ENCODE data around the gene JADE1. TPM values are rescaled to one million over a fixed set of nuclear protein-coding genes. Genes with fewer than 3 reads are reported as not detected.

The JADE1 gene
- polyA plus RNA-seq, 1 donor, result 24.7 TPM

DNA sequence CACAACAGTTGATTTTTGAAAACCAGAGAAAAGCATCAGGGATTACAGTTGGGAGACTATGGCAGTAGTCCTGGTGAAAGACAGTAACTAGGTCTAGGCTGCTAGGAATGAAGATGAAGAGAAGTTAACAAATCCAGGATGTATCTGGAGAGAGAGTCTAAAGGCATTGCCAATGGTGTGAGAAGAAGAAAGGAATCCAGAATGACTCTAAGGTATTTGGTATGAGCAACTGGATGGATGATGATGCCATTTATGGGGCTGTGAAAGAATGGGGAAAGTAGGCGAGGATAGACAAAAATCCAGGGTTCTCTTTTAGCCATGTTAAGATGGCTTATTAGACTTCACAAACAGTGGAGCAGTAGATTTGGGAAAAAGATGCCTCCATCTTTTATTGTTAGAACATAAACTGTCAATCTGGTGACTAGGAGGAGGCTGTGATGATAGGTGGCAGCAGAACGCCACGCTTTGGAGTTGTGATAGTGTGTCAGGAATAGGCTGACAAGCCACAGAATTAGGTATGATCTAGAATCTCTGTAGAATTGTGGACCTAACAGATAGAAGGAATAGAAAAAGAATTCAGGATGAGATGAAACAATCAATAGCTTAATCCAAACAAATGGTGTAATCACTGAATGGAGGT, 27.3 kb upstream of the JADE1 start:
- no peak overlapping the region for H3K27ac ChIP-seq (ENCODE audit: low read length)
- 90% methylated on average over 2 of the region's 3 CpGs for WGBS (ENCODE audit: insufficient coverage, low lambda C conversion rate)
- no peaks in the 10 kb centered on the region for H3K9me3 ChIP-seq (ENCODE audit: control insufficient read depth, low read depth, low read length)
- H3K4me3 ChIP-seq (ENCODE audit: low read length), result no peak overlapping the region
- H3K4me1 ChIP-seq (ENCODE audit: control insufficient read depth, insufficient read depth, low read length), result peaks cover 2% of the 10 kb centered on the region
- peak in 1 of 2 donors; percentile 29 for DNase-seq
- no peaks in the 10 kb centered on the region for H3K36me3 ChIP-seq (ENCODE audit: control insufficient read depth, insufficient read depth, low read length)
- H3K27me3 ChIP-seq (ENCODE audit: control insufficient read depth, insufficient read depth, low read length), result no peaks in the 10 kb centered on the region

DNA sequence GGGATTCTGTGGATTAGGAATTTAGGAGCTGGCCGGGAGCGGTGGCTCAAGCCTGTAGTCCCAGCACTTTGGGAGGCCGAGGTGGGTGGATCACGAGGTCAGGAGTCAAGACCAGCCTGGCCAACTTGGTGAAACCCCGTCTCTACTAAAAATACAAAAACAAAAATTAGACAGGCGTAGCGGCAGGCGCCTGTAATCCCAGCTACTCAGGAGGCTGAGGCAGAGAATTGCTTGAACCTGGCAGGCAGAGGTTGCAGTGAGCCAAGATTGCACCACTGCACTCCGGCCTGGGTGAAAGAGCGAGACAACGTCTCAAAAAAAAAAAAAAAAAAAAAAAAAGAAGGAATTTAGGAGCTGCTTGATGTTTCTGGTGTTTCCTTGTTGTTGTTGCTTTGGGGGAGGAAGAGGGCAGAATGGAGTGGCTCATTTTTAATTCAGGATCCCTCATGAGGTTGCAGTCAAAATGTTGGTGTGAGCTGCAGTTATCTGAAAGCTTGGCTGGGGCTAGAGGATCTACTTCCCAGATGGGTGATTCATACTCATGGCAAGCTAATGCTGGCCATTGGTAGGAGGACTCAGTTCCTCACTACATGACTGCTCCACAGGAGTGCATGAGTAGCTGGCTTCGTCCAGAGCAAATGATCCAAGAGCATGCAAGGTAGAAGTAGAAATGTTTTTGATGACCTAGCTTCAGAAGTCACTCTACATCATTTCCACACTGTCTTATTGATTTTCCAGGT, 26.5 kb upstream of the JADE1 start:
- WGBS (ENCODE audit: insufficient coverage, low lambda C conversion rate), result no CpG with 5 or more reads among the region's 12 CpGs
- Histone ChIP-seq H3K9me3 (ENCODE audit: control insufficient read depth, low read depth, low read length) (no peaks in the 10 kb centered on the region), H3K27me3 (ENCODE audit: control insufficient read depth, insufficient read depth, low read length) (no peaks in the 10 kb centered on the region), H3K36me3 (ENCODE audit: control insufficient read depth, insufficient read depth, low read length) (no peaks in the 10 kb centered on the region), H3K4me3 (ENCODE audit: low read length) (no peak overlapping the region), H3K4me1 (ENCODE audit: control insufficient read depth, insufficient read depth, low read length) (no peaks in the 10 kb centered on the region), H3K27ac (ENCODE audit: low read length) (no peak overlapping the region)
- no peak for DNase-seq

DNA sequence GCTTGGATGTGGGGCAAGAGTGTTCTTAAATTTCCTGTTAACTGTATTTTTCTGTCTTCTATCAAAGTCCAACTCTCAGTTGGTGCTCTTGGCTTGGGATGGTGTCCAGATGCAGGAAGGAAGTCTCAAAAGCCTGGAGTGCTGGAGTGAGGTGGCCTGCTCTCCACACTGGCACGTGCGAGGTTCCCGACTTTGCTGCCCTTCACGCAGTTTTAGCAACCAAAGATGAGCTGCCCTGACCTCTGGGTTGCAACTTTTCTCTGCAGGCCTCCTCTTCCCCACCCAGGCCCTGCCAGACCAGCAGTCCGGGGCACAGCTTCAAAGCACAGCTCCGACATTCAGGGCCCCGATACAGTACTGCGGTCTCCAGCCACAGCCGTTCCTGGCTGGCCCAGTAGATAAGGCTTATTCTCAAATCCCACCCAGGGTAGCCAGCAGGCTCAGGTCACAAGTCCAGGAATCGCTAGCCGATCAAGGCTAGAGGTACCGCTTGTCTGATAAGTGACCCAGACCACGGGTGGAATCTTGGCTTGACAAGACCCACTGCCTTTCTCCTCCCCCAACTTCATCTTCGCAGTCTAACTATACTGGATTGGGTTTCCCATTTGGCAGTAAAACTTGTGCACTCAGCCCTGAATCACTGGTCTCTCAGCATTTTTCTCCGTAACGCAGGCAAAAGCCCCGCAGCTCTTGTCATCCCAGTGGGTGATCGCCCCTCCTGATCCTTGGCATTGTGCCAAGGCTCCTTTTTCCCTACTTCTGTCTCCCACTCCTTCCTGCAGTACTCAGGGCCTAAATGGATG, 21.8 kb upstream of the JADE1 start:
- Histone ChIP-seq H3K4me1 (ENCODE audit: control insufficient read depth, insufficient read depth, low read length) (no peaks in the 10 kb centered on the region), H3K9me3 (ENCODE audit: control insufficient read depth, low read depth, low read length) (no peaks in the 10 kb centered on the region), H3K27me3 (ENCODE audit: control insufficient read depth, insufficient read depth, low read length) (no peaks in the 10 kb centered on the region), H3K4me3 (ENCODE audit: low read length) (no peak overlapping the region), H3K27ac (ENCODE audit: low read length) (no peak overlapping the region), H3K36me3 (ENCODE audit: control insufficient read depth, insufficient read depth, low read length) (no peaks in the 10 kb centered on the region)
- DNase-seq, result no peak
- 100% methylated on average over 2 of the region's 18 CpGs for WGBS (ENCODE audit: insufficient coverage, low lambda C conversion rate)

DNA sequence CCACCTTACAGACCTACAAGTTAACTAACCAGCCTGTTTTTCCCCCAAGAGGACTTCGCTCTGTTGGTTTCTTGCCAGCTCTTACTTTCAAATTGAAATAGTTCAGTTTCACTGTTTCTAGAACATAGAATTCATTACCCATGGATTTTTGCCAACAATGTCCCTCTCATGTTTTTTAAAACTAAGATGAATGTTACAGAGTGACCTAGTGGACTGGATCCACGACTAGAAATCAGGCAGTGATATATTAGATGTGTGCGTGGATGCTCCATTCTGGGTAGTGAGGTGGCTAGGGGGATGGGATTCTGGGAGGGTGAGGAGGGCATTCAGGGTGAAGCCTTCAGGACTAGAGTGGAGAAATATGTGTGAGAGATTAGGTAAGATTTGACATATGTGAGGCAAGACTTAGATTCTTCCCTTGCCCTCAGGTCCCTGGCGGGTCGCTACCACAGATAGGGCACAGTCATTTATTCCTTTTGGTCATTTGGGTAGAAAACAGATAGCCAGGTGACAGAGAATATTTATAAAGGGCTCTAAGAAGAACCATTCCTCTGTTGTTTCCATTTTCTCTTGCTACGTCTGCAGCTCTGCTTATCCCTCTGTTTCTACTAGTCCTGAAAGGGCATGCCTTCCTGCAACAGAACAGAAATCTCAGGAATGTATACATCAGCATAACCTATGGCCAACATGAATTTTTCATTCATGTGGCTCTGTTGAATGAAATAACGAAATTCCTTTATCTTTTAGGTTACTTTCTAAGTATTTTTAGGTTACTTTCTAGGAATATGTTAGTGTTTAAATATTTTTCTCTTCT, 15.4 kb upstream of the JADE1 start:
- Histone ChIP-seq H3K4me1 (ENCODE audit: control insufficient read depth, insufficient read depth, low read length) (no peaks in the 10 kb centered on the region), H3K27me3 (ENCODE audit: control insufficient read depth, insufficient read depth, low read length) (no peaks in the 10 kb centered on the region), H3K36me3 (ENCODE audit: control insufficient read depth, insufficient read depth, low read length) (no peaks in the 10 kb centered on the region), H3K4me3 (ENCODE audit: low read length) (no peak overlapping the region), H3K27ac (ENCODE audit: low read length) (peak overlapping the region; percentile 0), H3K9me3 (ENCODE audit: control insufficient read depth, low read depth, low read length) (no peaks in the 10 kb centered on the region)
- 87% methylated on average over 3 of the region's 7 CpGs for WGBS (ENCODE audit: insufficient coverage, low lambda C conversion rate)
- no peak for DNase-seq

DNA sequence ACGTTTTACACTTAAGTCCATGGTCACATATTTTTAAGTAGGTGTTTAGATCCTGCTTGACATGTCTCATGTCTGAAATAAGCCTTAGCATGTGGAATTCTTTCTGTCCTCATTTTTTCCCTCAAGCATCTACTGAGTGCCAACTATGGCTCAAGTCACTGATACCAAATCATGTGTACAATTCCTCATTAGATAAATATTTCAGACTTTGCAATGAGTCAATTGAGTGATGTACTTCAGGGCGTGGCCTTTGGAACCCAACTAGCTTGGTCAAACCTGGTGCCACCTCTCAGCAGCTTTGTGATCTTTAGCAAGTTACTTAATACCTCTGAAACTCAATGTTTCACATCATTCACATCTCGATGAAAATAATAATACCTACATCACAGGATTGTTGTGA, 12.6 kb upstream of the JADE1 start:
- H3K27ac ChIP-seq (ENCODE audit: low read length), result no peak overlapping the region
- no peaks in the 10 kb centered on the region for H3K9me3 ChIP-seq (ENCODE audit: control insufficient read depth, low read depth, low read length)
- peaks cover 4% of the 10 kb centered on the region for H3K4me1 ChIP-seq (ENCODE audit: control insufficient read depth, insufficient read depth, low read length)
- no peaks in the 10 kb centered on the region for H3K36me3 ChIP-seq (ENCODE audit: control insufficient read depth, insufficient read depth, low read length)
- no peak for DNase-seq
- H3K27me3 ChIP-seq (ENCODE audit: control insufficient read depth, insufficient read depth, low read length), result no peaks in the 10 kb centered on the region
- 100% methylated on average over 2 of the region's 3 CpGs for WGBS (ENCODE audit: insufficient coverage, low lambda C conversion rate)
- H3K4me3 ChIP-seq (ENCODE audit: low read length), result no peak overlapping the region

DNA sequence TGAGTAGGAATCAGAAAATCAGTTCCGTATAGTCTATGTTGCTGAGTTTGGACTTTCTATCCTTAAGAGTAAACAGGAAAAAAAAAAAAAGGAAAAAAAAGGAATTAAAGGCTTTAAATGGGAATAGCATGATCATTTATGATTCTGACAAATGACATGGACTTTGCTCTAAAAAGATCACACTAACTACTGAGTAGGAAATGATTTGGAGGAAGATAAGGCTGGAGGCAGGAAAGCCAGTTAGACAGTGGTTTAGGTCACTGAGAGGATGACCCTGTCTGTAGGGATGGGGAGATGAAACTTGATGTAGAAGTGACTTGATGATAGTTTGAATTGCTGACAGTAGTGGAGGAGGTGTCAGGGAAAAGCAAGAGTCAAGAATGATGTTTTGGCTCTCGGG, 9.2 kb upstream of the JADE1 start:
- H3K4me1 ChIP-seq (ENCODE audit: control insufficient read depth, insufficient read depth, low read length), result peaks cover 10% of the 10 kb centered on the region
- WGBS (ENCODE audit: insufficient coverage, low lambda C conversion rate), result 42% methylated on average over 2 of the region's 2 CpGs
- peak; percentile 57 to 77 for DNase-seq
- no peaks in the 10 kb centered on the region for H3K27me3 ChIP-seq (ENCODE audit: control insufficient read depth, insufficient read depth, low read length)
- H3K36me3 ChIP-seq (ENCODE audit: control insufficient read depth, insufficient read depth, low read length), result no peaks in the 10 kb centered on the region
- H3K9me3 ChIP-seq (ENCODE audit: control insufficient read depth, low read depth, low read length), result no peaks in the 10 kb centered on the region
- no peak overlapping the region for H3K4me3 ChIP-seq (ENCODE audit: low read length)
- peak overlapping the region; percentile 69 for H3K27ac ChIP-seq (ENCODE audit: low read length)

DNA sequence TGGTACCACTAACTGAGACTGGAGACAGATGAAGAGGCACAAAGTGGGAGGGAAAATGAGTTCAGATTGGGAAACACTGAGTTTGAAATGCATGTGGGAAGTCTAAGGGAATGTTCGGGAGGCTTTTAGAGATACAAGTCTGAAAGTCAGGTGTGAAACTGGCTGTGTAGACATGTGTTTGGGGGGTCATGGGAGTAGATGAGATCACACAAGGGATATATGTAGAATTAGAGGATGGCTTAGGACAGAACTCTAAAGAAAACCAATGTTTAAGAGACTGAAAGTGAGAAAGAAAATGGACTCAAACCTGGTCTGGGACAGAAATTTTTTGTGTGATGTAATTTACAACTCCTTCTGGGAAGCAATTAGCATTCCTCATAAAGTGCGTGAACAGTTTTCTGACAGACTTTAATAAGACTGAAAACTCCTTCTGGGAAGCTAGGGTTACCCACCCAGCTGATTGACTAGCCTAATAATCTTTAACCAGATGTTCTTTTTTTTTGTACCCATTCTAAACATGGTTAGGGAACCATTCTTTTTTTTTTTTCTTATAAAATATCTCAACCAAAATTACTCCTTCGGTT, 8.7 kb upstream of the JADE1 start:
- Histone ChIP-seq H3K4me1 (ENCODE audit: control insufficient read depth, insufficient read depth, low read length) (peaks cover 10% of the 10 kb centered on the region), H3K36me3 (ENCODE audit: control insufficient read depth, insufficient read depth, low read length) (no peaks in the 10 kb centered on the region), H3K4me3 (ENCODE audit: low read length) (no peak overlapping the region), H3K27ac (ENCODE audit: low read length) (peak overlapping the region; percentile 69), H3K9me3 (ENCODE audit: control insufficient read depth, low read depth, low read length) (no peaks in the 10 kb centered on the region), H3K27me3 (ENCODE audit: control insufficient read depth, insufficient read depth, low read length) (no peaks in the 10 kb centered on the region)
- WGBS (ENCODE audit: insufficient coverage, low lambda C conversion rate), result 86% methylated on average over 1 of the region's 3 CpGs
- peak in 1 of 2 donors; percentile 59 for DNase-seq

DNA sequence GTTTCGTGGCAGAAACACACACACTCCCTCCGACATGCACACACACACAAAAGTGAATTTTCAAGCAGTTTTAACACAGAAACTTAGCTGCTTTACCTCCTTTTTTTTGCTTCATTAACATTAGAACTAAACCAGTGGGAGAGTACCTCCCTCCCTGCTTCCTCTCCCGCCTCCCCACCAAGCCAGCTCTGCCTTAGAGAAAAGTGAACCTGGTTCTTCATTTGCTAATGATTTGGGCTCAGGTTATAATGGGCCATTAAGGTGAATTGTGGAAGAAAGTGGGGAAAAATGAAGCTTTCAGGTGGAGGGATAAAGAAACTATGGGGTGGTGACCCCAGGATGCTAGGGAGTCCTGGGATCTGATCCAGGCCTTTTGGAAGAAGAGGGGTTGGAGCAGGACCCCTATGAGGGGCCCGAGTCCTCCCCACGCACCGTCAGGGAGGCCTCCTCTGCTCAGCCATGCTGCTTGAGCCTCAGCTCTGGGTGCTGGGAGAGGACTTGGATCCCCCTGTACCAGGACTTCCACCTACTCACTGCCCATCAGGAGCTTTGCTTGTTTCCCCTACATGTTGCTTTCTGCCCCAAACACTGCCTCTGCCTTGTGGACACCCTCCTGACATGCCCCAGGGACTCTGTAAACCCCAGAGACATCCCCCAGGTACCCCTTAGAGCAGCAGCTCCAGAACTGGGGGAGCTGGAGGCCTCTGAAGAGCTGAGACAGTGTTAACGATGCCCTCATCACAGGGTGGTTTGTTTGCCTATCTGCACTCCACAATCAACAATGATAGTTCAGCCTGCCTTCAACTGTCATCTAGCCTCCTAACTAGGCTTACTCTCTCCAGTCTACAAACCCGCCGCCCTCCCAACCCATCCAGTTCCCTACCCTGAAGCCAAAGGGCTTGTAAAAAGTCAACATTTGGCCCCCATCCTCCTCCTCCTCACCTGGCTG, 6.5 kb upstream of the JADE1 start:
- no peaks in the 10 kb centered on the region for H3K27me3 ChIP-seq (ENCODE audit: control insufficient read depth, insufficient read depth, low read length)
- H3K4me3 ChIP-seq (ENCODE audit: low read length), result no peak overlapping the region
- 80% methylated on average over 2 of the region's 9 CpGs for WGBS (ENCODE audit: insufficient coverage, low lambda C conversion rate)
- no peak overlapping the region for H3K27ac ChIP-seq (ENCODE audit: low read length)
- peaks cover 10% of the 10 kb centered on the region for H3K4me1 ChIP-seq (ENCODE audit: control insufficient read depth, insufficient read depth, low read length)
- H3K36me3 ChIP-seq (ENCODE audit: control insufficient read depth, insufficient read depth, low read length), result no peaks in the 10 kb centered on the region
- DNase-seq, result no peak
- no peaks in the 10 kb centered on the region for H3K9me3 ChIP-seq (ENCODE audit: control insufficient read depth, low read depth, low read length)

DNA sequence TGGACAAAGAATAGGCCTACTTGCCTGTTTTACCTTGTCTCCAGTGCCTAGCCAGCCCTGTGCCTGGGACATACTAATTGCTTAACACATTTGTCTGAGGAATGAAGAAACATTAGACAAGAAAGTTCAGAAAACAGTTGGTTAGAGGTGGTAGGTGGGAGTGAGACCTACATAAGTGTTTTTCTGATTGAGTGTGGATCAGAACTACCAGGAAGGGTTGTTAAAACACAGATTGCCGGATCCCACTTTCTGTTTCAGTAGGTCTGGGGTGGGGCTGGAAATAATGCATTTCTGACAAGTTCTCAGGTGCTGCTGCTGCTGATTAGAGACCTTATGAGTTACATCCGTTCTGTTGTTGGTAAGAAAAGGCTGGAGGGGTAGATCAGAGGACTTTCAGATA, 5.7 kb upstream of the JADE1 start:
- Histone ChIP-seq H3K36me3 (ENCODE audit: control insufficient read depth, insufficient read depth, low read length) (no peaks in the 10 kb centered on the region), H3K4me1 (ENCODE audit: control insufficient read depth, insufficient read depth, low read length) (peaks cover 10% of the 10 kb centered on the region), H3K9me3 (ENCODE audit: control insufficient read depth, low read depth, low read length) (no peaks in the 10 kb centered on the region), H3K4me3 (ENCODE audit: low read length) (no peak overlapping the region), H3K27ac (ENCODE audit: low read length) (peak overlapping the region; percentile 13), H3K27me3 (ENCODE audit: control insufficient read depth, insufficient read depth, low read length) (no peaks in the 10 kb centered on the region)
- DNase-seq, result peak; percentile 58 to 88
- WGBS (ENCODE audit: insufficient coverage, low lambda C conversion rate), result 14% methylated on average over 1 of the region's 2 CpGs

Measured in large intestine (tissue), 3 donors.